HCT116 (cell line): ENCODE results near the gene TPO. TPM values are rescaled to one million over a fixed set of nuclear protein-coding genes. Genes with fewer than 3 reads are reported as not detected.
"Not testable (repeated sequence)": the region's sequence is repeated elsewhere in the genome, so short reads cannot be mapped to it uniquely, and the experiment has no call there.

Experiments
- ATAC-seq: fragments of 200-7000 bp; cut with Tn5 transposase; 2 replicates; pipeline ENCODE4 v1.9.1; 2020; ENCODE audit warnings: mild to moderate bottlenecking, moderate library complexity
- BruUV-seq: library from RNA; stranded (reverse); fragments of 400-500 nt; replicated peaks from 2 replicates; lab custom pipeline; 2021; lab: Mats Ljungman, UMichigan
- CTCF ChIA-PET: fragments of 300-600 bp; sonication (Branson Sonifier 250); formaldehyde crosslinking; loops from one replicate; lab custom pipeline; 2021; ENCODE audit warnings: antibody characterized with exemption; lab: Charles Lee
- POLR2A ChIA-PET: fragments of 300-600, 350-600 bp; sonication (Branson Sonifier 250); formaldehyde crosslinking; loops from one replicate; lab custom pipeline; 2021; ENCODE audit warnings: antibody characterized with exemption; lab: Charles Lee
- RAD21 ChIA-PET, 2 experiments: fragments of 300-600 bp; sonication (Branson Sonifier 250); formaldehyde crosslinking; loops; one replicate each; lab custom pipeline; 2023; ENCODE audit warnings: low total read pairs in 2 of 2; ENCODE audit not compliant: uncharacterized antibody in 2 of 2, unreplicated experiment in 2 of 2, low non-redundant PET in 1 of 2; lab: Charles Lee
- DNase-seq: peaks from one replicate; pipeline ENCODE4 v3.0.0-alpha.2; 2010; ENCODE audit warnings: low read depth, low spot score
- H2AFZ ChIP-seq: fragments of 200-600 bp; shearing (Covaris generic), sonication (generic); 2 replicates; pipeline ENCODE4 v1.6.1; 2017; ENCODE audit warnings: low read depth, mixed run types, mixed read lengths, antibody characterized with exemption, low read length; ENCODE audit not compliant: poor library complexity, severe bottlenecking
- H3K27ac ChIP-seq: 2 replicates; pipeline ENCODE4 v1.5.1; 2012; ENCODE audit warnings: low read depth, low read length
- H3K27me3 ChIP-seq: fragments of 200-600 bp; sonication (generic); 2 replicates; pipeline ENCODE4 v1.6.1; 2016; ENCODE audit warnings: mixed run types, low read length, mixed read lengths; ENCODE audit not compliant: insufficient read depth
- H3K36me3 ChIP-seq, 2 experiments: fragments of 200-500 bp in 1 of 2; fragments of 200-600 bp in 1 of 2; sonication (Bioruptor generic) in 1 of 2; sonication (generic) in 1 of 2; 2 replicates each; pipeline versions ENCODE4 v1.5.1 to v1.6.1; 2014 to 2016; ENCODE audit warnings: low read length in 2 of 2, inconsistent platforms in 1 of 2, mixed read lengths in 1 of 2, mixed run types in 1 of 2; ENCODE audit not compliant: insufficient read depth in 2 of 2, control insufficient read depth in 1 of 2
- H3K4me1 ChIP-seq, 2 experiments: fragments of 200-600 bp in 1 of 2; sonication (generic) in 1 of 2; 2 replicates each; pipeline versions ENCODE4 v1.5.1 to v1.6.1; 2012 to 2017; ENCODE audit warnings: low read length in 2 of 2, inconsistent platforms in 1 of 2, mild to moderate bottlenecking in 1 of 2, mixed read lengths in 1 of 2, mixed run types in 1 of 2, moderate library complexity in 1 of 2; ENCODE audit not compliant: insufficient read depth in 2 of 2, control insufficient read depth in 1 of 2
- H3K4me2 ChIP-seq: fragments of 200-600 bp; sonication (generic); 2 replicates; pipeline ENCODE4 v1.6.1; 2017; ENCODE audit warnings: mixed run types, low read length, mixed read lengths
- H3K4me3 ChIP-seq, 2 experiments: fragments of 200-600 bp in 1 of 2; sonication (generic) in 1 of 2; replicated peaks in 1 of 2; 2 replicates each; pipeline ENCODE4 v1.5.1; 2011 to 2016; ENCODE audit warnings: low read length in 2 of 2, control low read depth in 1 of 2, low read depth in 1 of 2, mild to moderate bottlenecking in 1 of 2, mixed read lengths in 1 of 2, mixed run types in 1 of 2
- H3K79me2 ChIP-seq: fragments of 200-600 bp; sonication (generic); 2 replicates; pipeline ENCODE4 v1.6.1; 2017; ENCODE audit warnings: mild to moderate bottlenecking, mixed run types, low read length, moderate library complexity, mixed read lengths; ENCODE audit not compliant: insufficient read depth
- H3K9ac ChIP-seq: fragments of 200-600 bp; sonication (generic); 2 replicates; pipeline ENCODE4 v1.6.1; 2016; ENCODE audit warnings: low read length, mixed read lengths
- H3K9me2 ChIP-seq: fragments of 200-600 bp; sonication (generic), shearing (Covaris generic); 2 replicates; pipeline ENCODE4 v1.6.1; 2017; ENCODE audit warnings: mixed run types, mild to moderate bottlenecking, moderate library complexity; ENCODE audit not compliant: insufficient read depth
- H3K9me3 ChIP-seq, 2 experiments: fragments of 200-500 bp in 1 of 2; fragments of 200-600 bp in 1 of 2; sonication (Bioruptor generic) in 1 of 2; sonication (generic) in 1 of 2; 2 replicates each; pipeline ENCODE4 v1.6.1; 2014 to 2017; ENCODE audit warnings: low read length in 2 of 2, mixed read lengths in 2 of 2, inconsistent platforms in 1 of 2, low read depth in 1 of 2, mild to moderate bottlenecking in 1 of 2, mixed run types in 1 of 2, moderate library complexity in 1 of 2; ENCODE audit not compliant: control insufficient read depth in 1 of 2, insufficient read depth in 1 of 2
- H4K20me1 ChIP-seq: fragments of 200-600 bp; sonication (generic), shearing (Covaris generic); 2 replicates; pipeline ENCODE4 v1.6.1; 2017; ENCODE audit warnings: mixed run types, mild to moderate bottlenecking, moderate library complexity; ENCODE audit not compliant: insufficient read depth
- CBX3 ChIP-seq: IDR thresholded peaks from 2 replicates; pipeline ENCODE4 v1.6.1; 2012; ENCODE audit warnings: low read depth
- CEBPB ChIP-seq: IDR thresholded peaks from 2 replicates; pipeline ENCODE4 v1.6.1; 2012; ENCODE audit warnings: low read depth
- JUND ChIP-seq: IDR thresholded peaks from 2 replicates; pipeline ENCODE4 v1.6.1; 2012
- RAD21 ChIP-seq: IDR thresholded peaks from 2 replicates; pipeline ENCODE4 v1.6.1; 2012; ENCODE audit warnings: low read depth, mild to moderate bottlenecking
- SP1 ChIP-seq: IDR thresholded peaks from 2 replicates; pipeline ENCODE4 v1.6.1; 2012; ENCODE audit warnings: low read depth
- SRF ChIP-seq: IDR thresholded peaks from 2 replicates; pipeline ENCODE4 v1.6.1; 2012; ENCODE audit warnings: low read depth
- ZFX ChIP-seq: fragments of 450-650 bp; IDR thresholded peaks from 2 replicates; pipeline ENCODE4 v1.6.1; 2017
- intact Hi-C: fragments of 100-400 bp; cut with micrococcal nuclease; formaldehyde crosslinking; loops from 2 replicates; pipeline ENCODE4 v1.10.0; 2022
- total RNA-seq: library from RNA; stranded (reverse); gene quantifications from one replicate; pipeline ENCODE4 v1.2.1, GENCODE V29; 2021; ENCODE audit not compliant: unreplicated experiment
- TF ChIP-seq, protein P1 (sequence below): IDR thresholded peaks from 2 replicates; pipeline ENCODE4 v1.6.1; 2012; ENCODE audit warnings: low read depth
- TF ChIP-seq, protein P2 (sequence below): IDR thresholded peaks from 2 replicates; pipeline ENCODE4 v1.6.1; 2012
- TF ChIP-seq, protein P3 (sequence below), 3 experiments: fragments of 200-600 bp in 1 of 3; sonication (generic) in 1 of 3; IDR thresholded peaks in 2 of 3; conservative IDR thresholded peaks in 1 of 3; 2 replicates each; pipeline ENCODE4 v1.5.1; 2012 to 2017; ENCODE audit warnings: low read depth in 2 of 3, low read length in 2 of 3, antibody characterized with exemption in 1 of 3, borderline replicate concordance in 1 of 3, control low read depth in 1 of 3, mild to moderate bottlenecking in 1 of 3, mixed read lengths in 1 of 3, mixed run types in 1 of 3, moderate library complexity in 1 of 3; ENCODE audit not compliant: insufficient read depth in 1 of 3

The TPO gene
- total RNA-seq, 1 experiment from 2014 or later: not detected

DNA sequence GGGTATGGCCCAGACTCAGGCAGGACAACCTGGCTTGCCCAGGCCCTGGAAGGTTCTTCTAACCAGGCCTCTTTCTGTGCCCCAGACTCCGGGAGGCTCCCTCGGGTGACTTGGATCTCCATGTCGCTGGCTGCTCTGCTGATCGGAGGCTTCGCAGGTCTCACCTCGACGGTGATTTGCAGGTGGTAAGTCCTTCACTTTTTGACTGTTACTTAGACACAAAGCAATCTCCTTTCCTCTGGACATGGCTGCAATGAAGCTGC is 103.5 kb downstream of the TPO start (continued):
- TF ChIP-seq, protein P1, sequence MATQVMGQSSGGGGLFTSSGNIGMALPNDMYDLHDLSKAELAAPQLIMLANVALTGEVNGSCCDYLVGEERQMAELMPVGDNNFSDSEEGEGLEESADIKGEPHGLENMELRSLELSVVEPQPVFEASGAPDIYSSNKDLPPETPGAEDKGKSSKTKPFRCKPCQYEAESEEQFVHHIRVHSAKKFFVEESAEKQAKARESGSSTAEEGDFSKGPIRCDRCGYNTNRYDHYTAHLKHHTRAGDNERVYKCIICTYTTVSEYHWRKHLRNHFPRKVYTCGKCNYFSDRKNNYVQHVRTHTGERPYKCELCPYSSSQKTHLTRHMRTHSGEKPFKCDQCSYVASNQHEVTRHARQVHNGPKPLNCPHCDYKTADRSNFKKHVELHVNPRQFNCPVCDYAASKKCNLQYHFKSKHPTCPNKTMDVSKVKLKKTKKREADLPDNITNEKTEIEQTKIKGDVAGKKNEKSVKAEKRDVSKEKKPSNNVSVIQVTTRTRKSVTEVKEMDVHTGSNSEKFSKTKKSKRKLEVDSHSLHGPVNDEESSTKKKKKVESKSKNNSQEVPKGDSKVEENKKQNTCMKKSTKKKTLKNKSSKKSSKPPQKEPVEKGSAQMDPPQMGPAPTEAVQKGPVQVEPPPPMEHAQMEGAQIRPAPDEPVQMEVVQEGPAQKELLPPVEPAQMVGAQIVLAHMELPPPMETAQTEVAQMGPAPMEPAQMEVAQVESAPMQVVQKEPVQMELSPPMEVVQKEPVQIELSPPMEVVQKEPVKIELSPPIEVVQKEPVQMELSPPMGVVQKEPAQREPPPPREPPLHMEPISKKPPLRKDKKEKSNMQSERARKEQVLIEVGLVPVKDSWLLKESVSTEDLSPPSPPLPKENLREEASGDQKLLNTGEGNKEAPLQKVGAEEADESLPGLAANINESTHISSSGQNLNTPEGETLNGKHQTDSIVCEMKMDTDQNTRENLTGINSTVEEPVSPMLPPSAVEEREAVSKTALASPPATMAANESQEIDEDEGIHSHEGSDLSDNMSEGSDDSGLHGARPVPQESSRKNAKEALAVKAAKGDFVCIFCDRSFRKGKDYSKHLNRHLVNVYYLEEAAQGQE: no peak

DNA sequence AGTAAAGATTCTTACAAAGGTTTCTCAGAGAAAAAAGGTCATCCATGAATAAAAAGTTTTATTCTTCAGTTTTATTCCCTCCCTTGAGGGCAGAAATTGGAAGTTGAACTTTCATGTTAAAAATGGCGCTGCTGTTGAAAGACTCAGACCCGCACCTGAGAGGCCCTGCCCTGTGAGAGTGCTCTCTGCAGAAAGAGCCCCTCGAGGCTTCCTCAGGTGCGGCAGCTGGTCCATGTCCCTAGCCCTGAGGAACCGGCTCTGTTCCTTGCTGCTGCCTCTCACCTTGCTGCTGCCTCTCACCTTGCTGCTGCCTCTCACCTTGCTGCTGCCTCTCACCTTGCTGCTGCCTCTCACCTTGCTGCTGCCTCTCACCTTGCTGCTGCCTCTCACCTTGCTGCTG is 104.0 kb downstream of the TPO start:
- H3K27me3 ChIP-seq, CTCF ChIA-PET, H3K36me3 ChIP-seq, H2AFZ ChIP-seq, ATAC-seq, intact Hi-C loops, H3K4me3 ChIP-seq, H4K20me1 ChIP-seq, H3K4me1 ChIP-seq, POLR2A ChIA-PET, H3K9me2 ChIP-seq, RAD21 ChIA-PET, H3K79me2 ChIP-seq, H3K4me2 ChIP-seq, H3K27ac ChIP-seq, H3K9ac ChIP-seq, DNase-seq, H3K9me3 ChIP-seq, BruUV-seq: not testable (repeated sequence)

DNA sequence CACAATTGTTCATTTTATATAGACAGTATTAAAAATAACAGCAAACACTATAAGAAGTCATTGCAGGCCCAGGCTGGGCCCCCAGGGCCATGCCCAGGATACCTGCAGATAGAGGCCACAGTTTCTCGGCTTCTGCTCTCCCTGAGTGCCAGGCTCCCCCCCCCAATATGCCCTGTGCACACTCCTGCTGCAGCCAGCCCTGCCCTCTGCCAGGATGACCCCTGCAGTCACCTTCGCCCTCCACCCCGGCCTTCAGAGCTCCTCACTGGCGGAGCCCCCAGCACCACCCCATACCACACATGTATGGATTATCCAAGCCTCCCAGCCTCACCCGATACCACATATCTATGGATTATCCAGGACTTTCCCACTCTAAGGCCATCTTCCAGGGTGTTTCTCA is 104.5 kb downstream of the TPO start:
- Histone ChIP-seq H3K27ac (no peak overlapping the region), H4K20me1 (no peaks in the 10 kb centered on the region), H3K36me3 (no peaks in the 10 kb centered on the region), H3K9me2 (no peaks in the 10 kb centered on the region), H3K9me3 (no peaks in the 10 kb centered on the region), H3K4me2 (no peak overlapping the region), H2AFZ (no peak overlapping the region), H3K27me3 (no peaks in the 10 kb centered on the region), H3K4me3 (no peak overlapping the region), H3K4me1 (peaks cover 0 to 8% of the 10 kb centered on the region in 2 experiments; a peak in 2 of 4 replicates), H3K9ac (no peak overlapping the region), H3K79me2 (no peaks in the 10 kb centered on the region)
- no TSS peak for BruUV-seq
- intact Hi-C loops: no loop called here
- ChIA-PET POLR2A (no interaction called here), RAD21 (no interaction called here), CTCF (no interaction called here)
- ATAC-seq (no peak), DNase-seq (no peak)
- no peak for TF ChIP-seq SP1
- TF ChIP-seq, protein P2, sequence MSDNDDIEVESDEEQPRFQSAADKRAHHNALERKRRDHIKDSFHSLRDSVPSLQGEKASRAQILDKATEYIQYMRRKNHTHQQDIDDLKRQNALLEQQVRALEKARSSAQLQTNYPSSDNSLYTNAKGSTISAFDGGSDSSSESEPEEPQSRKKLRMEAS: no peak
- TF ChIP-seq ZFX: no peak
- TF ChIP-seq JUND: no peak
- TF ChIP-seq CBX3: no peak
- TF ChIP-seq, protein P3, sequence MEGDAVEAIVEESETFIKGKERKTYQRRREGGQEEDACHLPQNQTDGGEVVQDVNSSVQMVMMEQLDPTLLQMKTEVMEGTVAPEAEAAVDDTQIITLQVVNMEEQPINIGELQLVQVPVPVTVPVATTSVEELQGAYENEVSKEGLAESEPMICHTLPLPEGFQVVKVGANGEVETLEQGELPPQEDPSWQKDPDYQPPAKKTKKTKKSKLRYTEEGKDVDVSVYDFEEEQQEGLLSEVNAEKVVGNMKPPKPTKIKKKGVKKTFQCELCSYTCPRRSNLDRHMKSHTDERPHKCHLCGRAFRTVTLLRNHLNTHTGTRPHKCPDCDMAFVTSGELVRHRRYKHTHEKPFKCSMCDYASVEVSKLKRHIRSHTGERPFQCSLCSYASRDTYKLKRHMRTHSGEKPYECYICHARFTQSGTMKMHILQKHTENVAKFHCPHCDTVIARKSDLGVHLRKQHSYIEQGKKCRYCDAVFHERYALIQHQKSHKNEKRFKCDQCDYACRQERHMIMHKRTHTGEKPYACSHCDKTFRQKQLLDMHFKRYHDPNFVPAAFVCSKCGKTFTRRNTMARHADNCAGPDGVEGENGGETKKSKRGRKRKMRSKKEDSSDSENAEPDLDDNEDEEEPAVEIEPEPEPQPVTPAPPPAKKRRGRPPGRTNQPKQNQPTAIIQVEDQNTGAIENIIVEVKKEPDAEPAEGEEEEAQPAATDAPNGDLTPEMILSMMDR (IDR thresholded peaks at IDR 0.05 in 2 of 3, conservative IDR thresholded peaks at IDR 0.05 in 1 of 3; ENCODE audit: borderline replicate concordance in 1 of 3, insufficient read depth in 1 of 3, low read depth in 2 of 3, low read length in 2 of 3): no peak
- TF ChIP-seq, protein P1: no peak
- TF ChIP-seq RAD21: no peak
- TF ChIP-seq CEBPB: no peak
- TF ChIP-seq SRF: no peak
